HL-60 (cell line): ENCODE measurements around the gene SLC24A3.

ENCODE experiments used
- DNase-seq, 2 experiments: peaks; one replicate each; pipeline ENCODE4 v3.0.0-alpha.2; 2010 to 2020; ENCODE audit warnings: low read depth in 1 of 2, low spot score in 1 of 2
- H3K27ac ChIP-seq: fragments of 250-450 bp; sonication (Bioruptor Pico); replicated peaks from 2 replicates; pipeline ENCODE4 v1.5.1; 2020; ENCODE audit warnings: mild to moderate bottlenecking, moderate library complexity
- H3K27me3 ChIP-seq: fragments of 250-450 bp; sonication (Bioruptor Pico); 2 replicates; pipeline ENCODE4 v1.5.1; 2021; ENCODE audit warnings: mild to moderate bottlenecking, moderate library complexity; ENCODE audit not compliant: insufficient read depth, poor library complexity, severe bottlenecking
- H3K4me3 ChIP-seq: replicated peaks from 2 replicates; pipeline ENCODE4 v1.5.1; 2011; ENCODE audit warnings: mild to moderate bottlenecking, control low read depth, low read length; ENCODE audit not compliant: insufficient read depth
- CTCF ChIP-seq: IDR thresholded peaks from one replicate; pipeline ENCODE4 v1.5.1; 2011; ENCODE audit warnings: low read length, control low read depth, inconsistent platforms; ENCODE audit not compliant: insufficient read depth
- GABPA ChIP-seq: IDR thresholded peaks from 2 replicates; pipeline ENCODE4 v1.6.1; 2012; ENCODE audit warnings: low read depth
- POLR2AphosphoS5 ChIP-seq: IDR thresholded peaks from 2 replicates; pipeline ENCODE4 v1.6.1; 2012; ENCODE audit warnings: low read depth
- REST ChIP-seq: IDR thresholded peaks from 2 replicates; pipeline ENCODE4 v1.6.1; 2012; ENCODE audit warnings: low read depth; ENCODE audit not compliant: insufficient replicate concordance
- SPI1 ChIP-seq: IDR thresholded peaks from 2 replicates; pipeline ENCODE4 v1.6.1; 2012; ENCODE audit warnings: low read depth, mild to moderate bottlenecking, borderline replicate concordance

Gene SLC24A3

GRCh38 chr20:19760371-19760721 lies 547.9 kb downstream of the SLC24A3 start:
- no peak overlapping the region for H3K4me3 ChIP-seq
- peaks cover 22% of the 10 kb centered on the region for H3K27me3 ChIP-seq
- DNase-seq = no peak
- TF ChIP-seq SPI1 (no peak), CTCF (no peak), POLR2AphosphoS5 (no peak), GABPA (no peak), REST (no peak)
- H3K27ac ChIP-seq = no peak overlapping the region

- Histone ChIP-seq H3K27ac (no peak overlapping the region), H3K4me3 (no peak overlapping the region), H3K27me3 (peaks cover 22% of the 10 kb centered on the region)
- TF ChIP-seq GABPA = no peak
- TF ChIP-seq POLR2AphosphoS5 = no peak
- DNase-seq = no peak
Measured at GRCh38 chr20:19761326-19761725, 548.9 kb downstream of the SLC24A3 start.

GRCh38 chr20:19761841-19762240 lies 549.4 kb downstream of the SLC24A3 start:
- TF ChIP-seq POLR2AphosphoS5 (no peak), SPI1 (no peak), GABPA (no peak), CTCF (no peak), REST (no peak)
- DNase-seq = no peak
- Histone ChIP-seq H3K4me3 (no peak overlapping the region), H3K27me3 (peaks cover 22% of the 10 kb centered on the region), H3K27ac (no peak overlapping the region)

- H3K4me3 ChIP-seq = no peak overlapping the region
- TF ChIP-seq SPI1 = no peak
- TF ChIP-seq GABPA = no peak
- TF ChIP-seq REST = no peak
- no peak for TF ChIP-seq POLR2AphosphoS5
- no peak for TF ChIP-seq CTCF
- DNase-seq = no peak
- no peak overlapping the region for H3K27ac ChIP-seq
- peaks cover 3% of the 10 kb centered on the region for H3K27me3 ChIP-seq
Measured at GRCh38 chr20:19764207-19764606, 551.8 kb downstream of the SLC24A3 start.
